Measurements from ENCODE around the gene DDX1.
"Not testable (repeated sequence)": the region's sequence is repeated elsewhere in the genome, so short reads cannot be mapped to it uniquely, and the experiment has no call there.

Gene DDX1

GRCh38 chr2:15678909-15679308, 87.2 kb downstream of the DDX1 start:
- DNase-seq: no peak

GRCh38 chr2:15679386-15679924, 87.8 kb downstream of the DDX1 start:
- no peak for DNase-seq

- DNase-seq: not testable (repeated sequence)
Measured at GRCh38 chr2:15680132-15680531, 88.5 kb downstream of the DDX1 start.
